Naive thymus-derived CD8-positive, alpha-beta T cell (primary cell): ENCODE results near the gene MARK4. TPM values are rescaled to one million over a fixed set of nuclear protein-coding genes. Genes with fewer than 3 reads are reported as not detected.

Experiments
- ATAC-seq, 2 donors: fragments of 150-1000 bp; cut with Tn5 transposase in 1 of 2; sonication (Bioruptor Pico), chemical (Tn5 transposase) in 1 of 2; 1 replicate in 1 of 2; 2 replicates in 1 of 2; pipeline ENCODE4 v1.10.0; 2021; ENCODE audit warnings: mild to moderate bottlenecking in 2 of 2, moderate library complexity in 2 of 2
- POLR2A ChIA-PET: fragments of 350-600 bp; sonication (Branson Sonifier 250); formaldehyde crosslinking; loops from one replicate; lab custom pipeline; 2021; ENCODE audit warnings: antibody characterized with exemption; lab: Charles Lee
- DNase-seq, 10 donors: peaks; one replicate each; pipeline versions ENCODE4 v3.0.0 to v3.0.0-alpha.2; 2020 to 2022
- H3K27ac Mint-ChIP-seq, 10 donors: one replicate each; pipeline ENCODE4 v1.8.0; 2020 to 2022; ENCODE audit warnings: mild to moderate bottlenecking in 10 of 10, mixed read lengths in 10 of 10, moderate library complexity in 4 of 10, inconsistent platforms in 1 of 10
- H3K27me3 Mint-ChIP-seq, 5 donors: one replicate each; pipeline ENCODE4 v1.8.0; 2021 to 2022; ENCODE audit warnings: mixed read lengths in 5 of 5
- H3K36me3 Mint-ChIP-seq, 3 donors: one replicate each; pipeline ENCODE4 v1.8.0; 2020 to 2022; ENCODE audit warnings: mixed read lengths in 3 of 3, mild to moderate bottlenecking in 2 of 3, inconsistent platforms in 1 of 3
- H3K4me1 Mint-ChIP-seq, 4 donors: one replicate each; pipeline ENCODE4 v1.8.0; 2021 to 2022; ENCODE audit warnings: mixed read lengths in 4 of 4
- H3K4me3 Mint-ChIP-seq, 10 donors: one replicate each; pipeline ENCODE4 v1.8.0; 2020 to 2022; ENCODE audit warnings: mild to moderate bottlenecking in 10 of 10, mixed read lengths in 10 of 10, moderate library complexity in 6 of 10, inconsistent platforms in 1 of 10
- H3K9me3 Mint-ChIP-seq, 9 donors: one replicate each; pipeline ENCODE4 v1.8.0; 2020 to 2022; ENCODE audit warnings: mixed read lengths in 9 of 9, mild to moderate bottlenecking in 3 of 9, inconsistent platforms in 1 of 9, moderate library complexity in 1 of 9
- polyA plus RNA-seq, 3 donors: library from polyadenylated mRNA; unstranded; fragments of 300-500 nt; fragmentation: Illumina TruSeq; gene quantifications; one replicate each; pipeline ENCODE4 v1.2.3, GENCODE V29; 2021
- total RNA-seq, 8 experiments: library from RNA in 2 of 8; stranded (reverse) in 2 of 8; gene quantifications; one replicate each; pipeline ENCODE4 v1.2.3 and lab custom pipeline; 2021 to 2026

Gene MARK4
- total RNA-seq = 10 to 100 TPM; 19.6 to 24.9 TPM
- polyA plus RNA-seq = under 1 TPM; 0.79 to 0.95 (median 0.91) TPM
- total RNA-seq (lab: John Stamatoyannopoulos, UW) = 10.1 to 19.2 (median 12.6) reads per million in 6 experiments

GRCh38 chr19:45250832-45251451, at the start of gene MARK4:
Gene MARK4, plus strand, starts transcription at chr19:45251271. Its CDS starts 318 bp downstream, at chr19:45251589.
- H3K4me1 Mint-ChIP-seq = peaks cover 27 to 44% (median 40%) of the 10 kb centered on the region in 4 donors
- peak; percentile 73 for ATAC-seq
- H3K4me3 Mint-ChIP-seq = peak within 1 kb of the TSS; percentile 84 to 98 (median 91)

GRCh38 chr19:45202637-45203036, 48.4 kb upstream of the MARK4 start:
- ATAC-seq (no peak), DNase-seq (no peak)
- Mint-ChIP-seq H3K27me3 (peaks cover 0 to 3% (median 0%) of the 10 kb centered on the region in 5 donors), H3K9me3 (no peaks in the 10 kb centered on the region), H3K36me3 (peaks cover 0 to 3% (median 2%) of the 10 kb centered on the region in 3 donors), H3K27ac (peak overlapping the region in 1 of 10 donors; percentile 45), H3K4me3 (no peak overlapping the region), H3K4me1 (peaks cover 0 to 2% (median 0%) of the 10 kb centered on the region in 4 donors)
- POLR2A ChIA-PET = no interaction called here

More at GRCh38 chr19:45250832-45251451, at the start of gene MARK4:
- peak; percentile 9 to 74 (median 52) for DNase-seq
- H3K36me3 Mint-ChIP-seq = no peaks in the 10 kb centered on the region
- peaks cover 0 to under 1% (median 0%) of the 10 kb centered on the region in 5 donors for H3K27me3 Mint-ChIP-seq
- no peaks in the 10 kb centered on the region for H3K9me3 Mint-ChIP-seq
- peak within 1 kb of the TSS; percentile 74 to 92 (median 88) for H3K27ac Mint-ChIP-seq
- POLR2A ChIA-PET = no interaction called here

- Mint-ChIP-seq H3K27ac (no peak overlapping the region), H3K27me3 (peaks cover 0 to 3% (median 0%) of the 10 kb centered on the region in 5 donors), H3K9me3 (no peaks in the 10 kb centered on the region), H3K4me1 (peaks cover 0 to 3% (median 1%) of the 10 kb centered on the region in 4 donors), H3K4me3 (no peak overlapping the region), H3K36me3 (peaks cover 0 to 3% (median 2%) of the 10 kb centered on the region in 3 donors)
- DNase-seq (no peak), ATAC-seq (no peak)
- POLR2A ChIA-PET = no interaction called here
Measured at GRCh38 chr19:45205810-45206209, 45.3 kb upstream of the MARK4 start.

GRCh38 chr19:45206328-45206727, 44.7 kb upstream of the MARK4 start:
- no peak for DNase-seq
- Mint-ChIP-seq H3K4me3 (no peak overlapping the region), H3K27me3 (peaks cover 0 to 8% (median 0%) of the 10 kb centered on the region in 5 donors), H3K36me3 (peaks cover 0 to 3% (median 0%) of the 10 kb centered on the region in 3 donors), H3K4me1 (peaks cover 0 to 3% (median 1%) of the 10 kb centered on the region in 4 donors), H3K27ac (no peak overlapping the region), H3K9me3 (no peaks in the 10 kb centered on the region)
- no peak for ATAC-seq
- POLR2A ChIA-PET = no interaction called here

GRCh38 chr19:45211751-45212381, 39.2 kb upstream of the MARK4 start:
- POLR2A ChIA-PET = no interaction called here
- peaks cover 6 to 44% (median 17%) of the 10 kb centered on the region in 5 donors for H3K27me3 Mint-ChIP-seq
- no peak overlapping the region for H3K27ac Mint-ChIP-seq
- no peaks in the 10 kb centered on the region for H3K36me3 Mint-ChIP-seq
- H3K4me1 Mint-ChIP-seq = peaks cover 0 to 6% (median 4%) of the 10 kb centered on the region in 4 donors
- ATAC-seq (no peak), DNase-seq (no peak)
- no peak overlapping the region for H3K4me3 Mint-ChIP-seq
- no peaks in the 10 kb centered on the region for H3K9me3 Mint-ChIP-seq

- peaks cover 6 to 51% (median 20%) of the 10 kb centered on the region in 5 donors for H3K27me3 Mint-ChIP-seq
- no peak for DNase-seq
- no peak overlapping the region for H3K27ac Mint-ChIP-seq
- peaks cover 0 to 6% (median 4%) of the 10 kb centered on the region in 4 donors for H3K4me1 Mint-ChIP-seq
- POLR2A ChIA-PET = interaction anchor here (0.7 kb wide), 1 partner anchor 77 kb away, joined by 3 read pairs; no protein-coding TSS in a partner anchor
- H3K9me3 Mint-ChIP-seq = no peaks in the 10 kb centered on the region
- H3K36me3 Mint-ChIP-seq = no peaks in the 10 kb centered on the region
- H3K4me3 Mint-ChIP-seq = no peak overlapping the region
- no peak for ATAC-seq
Measured at GRCh38 chr19:45213031-45213430, 38.0 kb upstream of the MARK4 start.

- Mint-ChIP-seq H3K4me3 (peak overlapping the region in 1 of 10 donors; percentile 36), H3K36me3 (no peaks in the 10 kb centered on the region), H3K27ac (no peak overlapping the region), H3K4me1 (peaks cover 0 to 6% (median 3%) of the 10 kb centered on the region in 4 donors), H3K27me3 (peaks cover 18 to 67% (median 31%) of the 10 kb centered on the region in 5 donors), H3K9me3 (no peaks in the 10 kb centered on the region)
- DNase-seq (no peak), ATAC-seq (no peak)
- POLR2A ChIA-PET = no interaction called here
Measured at GRCh38 chr19:45215391-45216191, 35.5 kb upstream of the MARK4 start.

GRCh38 chr19:45216667-45217066, 34.4 kb upstream of the MARK4 start:
- ATAC-seq = no peak
- Mint-ChIP-seq H3K36me3 (no peaks in the 10 kb centered on the region), H3K4me1 (peaks cover 0 to 6% (median 3%) of the 10 kb centered on the region in 4 donors), H3K4me3 (no peak overlapping the region), H3K27me3 (peaks cover 19 to 65% (median 31%) of the 10 kb centered on the region in 5 donors), H3K9me3 (no peaks in the 10 kb centered on the region), H3K27ac (no peak overlapping the region)
- no peak for DNase-seq
- POLR2A ChIA-PET = no interaction called here

GRCh38 chr19:45217193-45217956, 33.7 kb upstream of the MARK4 start:
- H3K4me1 Mint-ChIP-seq = peaks cover 0 to 6% (median 3%) of the 10 kb centered on the region in 4 donors
- POLR2A ChIA-PET = interaction anchor here (0.6 kb wide), 1 partner anchor 47 kb away, joined by 3 read pairs; no protein-coding TSS in a partner anchor
- ATAC-seq = no peak
- peaks cover 20 to 69% (median 33%) of the 10 kb centered on the region in 5 donors for H3K27me3 Mint-ChIP-seq
- H3K4me3 Mint-ChIP-seq = no peak overlapping the region
- no peaks in the 10 kb centered on the region for H3K36me3 Mint-ChIP-seq
- no peak for DNase-seq
- H3K9me3 Mint-ChIP-seq = no peaks in the 10 kb centered on the region
- no peak overlapping the region for H3K27ac Mint-ChIP-seq

GRCh38 chr19:45217957-45218334, 33.1 kb upstream of the MARK4 start:
- peaks cover 23 to 74% (median 39%) of the 10 kb centered on the region in 5 donors for H3K27me3 Mint-ChIP-seq
- POLR2A ChIA-PET = no interaction called here
- no peak for ATAC-seq
- H3K36me3 Mint-ChIP-seq = no peaks in the 10 kb centered on the region
- no peaks in the 10 kb centered on the region for H3K9me3 Mint-ChIP-seq
- DNase-seq = no peak
- peaks cover 0 to 6% (median 3%) of the 10 kb centered on the region in 4 donors for H3K4me1 Mint-ChIP-seq
- no peak overlapping the region for H3K4me3 Mint-ChIP-seq
- no peak overlapping the region for H3K27ac Mint-ChIP-seq

GRCh38 chr19:45218426-45218825, 32.6 kb upstream of the MARK4 start:
- Mint-ChIP-seq H3K4me3 (no peak overlapping the region), H3K4me1 (peaks cover 0 to 6% (median 3%) of the 10 kb centered on the region in 4 donors), H3K9me3 (no peaks in the 10 kb centered on the region), H3K27ac (no peak overlapping the region), H3K27me3 (peaks cover 23 to 76% (median 40%) of the 10 kb centered on the region in 5 donors), H3K36me3 (no peaks in the 10 kb centered on the region)
- no peak for DNase-seq
- ATAC-seq = no peak
- POLR2A ChIA-PET = no interaction called here
